ENCODE data around the gene COG5. TPM values are rescaled to one million over a fixed set of nuclear protein-coding genes. Genes with fewer than 3 reads are reported as not detected.

COG5 gene
- total RNA-seq, 4 donors from 2014 or later = 39.7 to 143 (median 98.3) TPM

DNA sequence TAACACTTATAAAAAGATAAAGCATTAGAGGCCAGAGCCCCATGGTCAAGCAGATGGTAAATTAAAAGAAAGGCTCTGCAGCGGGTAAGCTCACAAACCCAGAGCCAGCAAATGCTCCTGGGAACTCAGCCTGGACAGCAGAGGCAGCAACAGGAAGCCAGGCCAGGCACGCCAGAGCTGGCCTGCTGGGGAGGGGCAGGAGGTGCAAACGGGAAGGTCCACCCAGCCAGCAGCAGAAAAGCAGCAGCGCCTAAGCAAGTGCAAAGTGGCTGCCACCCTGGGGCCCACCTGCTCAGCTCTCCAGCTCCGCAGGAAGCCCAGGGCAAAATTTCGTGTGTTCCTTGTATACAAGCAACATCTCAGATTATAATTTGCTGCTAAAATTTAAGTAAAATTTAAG, 176.6 kb downstream of the COG5 start:
- Histone ChIP-seq H3K36me3 (no peaks in the 10 kb centered on the region), H3K27me3 (no peaks in the 10 kb centered on the region), H3K4me3 (no peak overlapping the region), H3K9me3 (no peaks in the 10 kb centered on the region), H3K27ac (peak overlapping the region; percentile 65 to 78), H3K4me1 (peaks cover 0 to 9% of the 10 kb centered on the region in 2 donors)
- peak; percentile 36 to 38 for DNase-seq
- TF ChIP-seq CTCF (IDR thresholded peaks at IDR 0.05) (peak in 1 of 4 experiments; percentile 5), POLR2A (IDR thresholded peaks at IDR 0.05) (no peak)
- intact Hi-C loops (cut with DNase I; ENCODE audit: low total_unique reads) = no loop called here

DNA sequence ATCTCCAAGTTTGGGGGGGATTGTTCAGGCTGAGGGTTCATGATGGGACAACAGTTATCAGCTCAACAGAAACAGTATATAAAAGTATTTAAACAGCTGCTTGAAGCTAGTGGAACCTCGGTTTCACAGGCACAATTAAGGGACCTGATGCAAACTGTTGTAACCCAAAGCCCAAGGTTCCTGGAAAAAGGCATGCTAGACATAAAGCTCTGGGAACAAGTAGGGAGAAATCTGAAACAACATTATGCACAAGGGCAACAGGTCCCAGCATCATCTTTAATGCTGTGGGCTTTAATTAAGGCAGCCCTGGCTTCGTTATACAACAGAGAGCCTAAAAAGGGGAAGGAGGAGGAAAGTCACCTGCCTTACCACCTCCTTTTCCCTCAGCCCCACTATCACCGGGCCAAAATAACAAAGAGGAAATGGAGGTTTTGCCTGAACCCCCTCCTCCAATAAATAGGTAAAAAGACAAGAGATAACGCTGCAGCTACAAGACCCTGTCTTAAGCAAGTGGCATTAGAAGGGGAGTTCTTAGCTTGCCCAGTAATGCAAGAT, 177.1 kb downstream of the COG5 start:
- Histone ChIP-seq H3K36me3 (no peaks in the 10 kb centered on the region), H3K4me3 (no peak overlapping the region), H3K9me3 (no peaks in the 10 kb centered on the region), H3K27me3 (no peaks in the 10 kb centered on the region), H3K27ac (peak overlapping the region; percentile 65 to 78), H3K4me1 (peaks cover 0 to 6% of the 10 kb centered on the region in 2 donors)
- TF ChIP-seq CTCF (IDR thresholded peaks at IDR 0.05) (no peak), POLR2A (IDR thresholded peaks at IDR 0.05) (no peak)
- DNase-seq = no peak
- intact Hi-C loops (cut with DNase I; ENCODE audit: low total_unique reads) = no loop called here

DNA sequence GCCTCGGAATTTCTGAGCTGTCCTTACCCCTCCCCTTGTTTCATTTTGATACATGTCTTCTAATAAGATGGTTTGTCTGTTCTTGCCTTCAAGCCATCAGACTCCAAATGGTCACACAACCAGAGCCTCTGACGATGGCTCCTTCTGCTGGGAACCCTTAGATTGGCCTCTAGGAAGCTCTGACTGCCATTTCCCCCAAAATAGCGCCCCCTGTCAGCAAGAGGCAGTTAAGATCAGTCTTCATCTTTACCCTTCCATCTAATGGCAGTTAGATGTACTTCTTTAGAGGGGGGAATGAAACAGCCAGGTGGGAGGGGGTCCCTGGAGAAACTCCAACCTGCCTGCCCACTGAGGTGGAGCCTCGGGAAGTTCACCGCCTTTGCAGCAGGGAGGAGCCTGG, 179.7 kb downstream of the COG5 start:
- Histone ChIP-seq H3K4me1 (peaks cover 0 to 6% of the 10 kb centered on the region in 2 donors), H3K27me3 (no peaks in the 10 kb centered on the region), H3K27ac (no peak overlapping the region), H3K36me3 (no peaks in the 10 kb centered on the region), H3K9me3 (no peaks in the 10 kb centered on the region), H3K4me3 (no peak overlapping the region)
- intact Hi-C loops (cut with DNase I; ENCODE audit: low total_unique reads) = no loop called here
- no peak for TF ChIP-seq POLR2A (IDR thresholded peaks at IDR 0.05)
- no peak for TF ChIP-seq CTCF (IDR thresholded peaks at IDR 0.05)
- DNase-seq = no peak

- TF ChIP-seq CTCF (IDR thresholded peaks at IDR 0.05) = no peak
- TF ChIP-seq POLR2A (IDR thresholded peaks at IDR 0.05) = no peak
- Histone ChIP-seq H3K36me3 (no peaks in the 10 kb centered on the region), H3K4me1 (peaks cover 0 to 6% of the 10 kb centered on the region in 2 donors)
Observed at GRCh38 chr7:107383203-107383602, 180.5 kb downstream of the COG5 start.

DNA sequence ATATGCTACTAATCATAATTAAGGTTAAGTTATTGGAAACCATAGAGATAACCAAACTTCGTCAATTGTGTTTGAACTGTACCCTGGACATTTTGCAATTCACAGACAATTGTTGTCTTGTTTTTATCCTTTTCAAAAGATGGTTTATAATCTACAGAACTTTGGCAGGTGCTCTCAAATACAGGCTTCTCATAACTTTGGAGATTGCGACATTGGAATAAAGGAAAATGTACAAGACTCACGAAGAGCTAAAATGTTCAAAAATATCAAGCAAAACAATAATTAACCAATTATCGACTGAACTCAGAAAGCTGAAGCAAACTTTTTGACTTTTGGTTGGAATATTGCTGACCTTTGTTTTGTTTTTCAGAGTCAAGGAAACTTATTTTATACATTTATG, 182.3 kb downstream of the COG5 start:
- no peaks in the 10 kb centered on the region for H3K27me3 ChIP-seq
- no peak for DNase-seq
- TF ChIP-seq CTCF (IDR thresholded peaks at IDR 0.05) = no peak
- no peak for TF ChIP-seq POLR2A (IDR thresholded peaks at IDR 0.05)
- H3K27ac ChIP-seq = peak overlapping the region in 1 of 2 donors; percentile 9
- H3K36me3 ChIP-seq = no peaks in the 10 kb centered on the region
- H3K9me3 ChIP-seq = no peaks in the 10 kb centered on the region
- no peaks in the 10 kb centered on the region for H3K4me1 ChIP-seq
- intact Hi-C loops (cut with DNase I; ENCODE audit: low total_unique reads) = no loop called here
- no peak overlapping the region for H3K4me3 ChIP-seq

More at GRCh38 chr7:107383203-107383602, 180.5 kb downstream of the COG5 start:
- H3K4me3 ChIP-seq = no peak overlapping the region
- intact Hi-C loops (cut with DNase I; ENCODE audit: low total_unique reads) = no loop called here
- H3K27ac ChIP-seq = peak overlapping the region in 1 of 2 donors; percentile 5
- no peaks in the 10 kb centered on the region for H3K9me3 ChIP-seq
- no peak for DNase-seq
- no peaks in the 10 kb centered on the region for H3K27me3 ChIP-seq
